Adipocyte (in vitro differentiated cells): Measurements from ENCODE around the gene GALNT10.

Experiments used
- DNase-seq: peaks from one replicate; pipeline ENCODE4 v3.0.0-alpha.2; 2015; ENCODE audit warnings: low read depth
- H3K27me3 ChIP-seq: replicated peaks from 2 replicates; pipeline ENCODE4 v1.7.0; 2013; ENCODE audit warnings: mild to moderate bottlenecking, low read length, moderate library complexity; ENCODE audit not compliant: control insufficient read depth, insufficient read depth
- H3K36me3 ChIP-seq: 2 replicates; pipeline ENCODE4 v1.7.0; 2013; ENCODE audit warnings: low read length, mild to moderate bottlenecking, moderate library complexity; ENCODE audit not compliant: control insufficient read depth, insufficient read depth, severe bottlenecking
- H3K4me1 ChIP-seq: 2 replicates; pipeline ENCODE4 v1.7.0; 2013; ENCODE audit warnings: mild to moderate bottlenecking, low read length, moderate library complexity; ENCODE audit not compliant: control insufficient read depth, insufficient read depth
- H3K4me3 ChIP-seq: 2 replicates; pipeline ENCODE4 v1.7.0; 2013; ENCODE audit warnings: mild to moderate bottlenecking, low read length, moderate library complexity
- H3K9ac ChIP-seq: 2 replicates; pipeline ENCODE4 v1.7.0; 2013; ENCODE audit warnings: mild to moderate bottlenecking, low read length, moderate library complexity
- H3K9me3 ChIP-seq: 2 replicates; pipeline ENCODE4 v1.7.0; 2013; ENCODE audit warnings: mild to moderate bottlenecking, low read length, moderate library complexity; ENCODE audit not compliant: control insufficient read depth

GALNT10 gene

GRCh38 chr5:154205441-154206117 is 15.0 kb downstream of the GALNT10 start:
- H3K4me1 ChIP-seq, result no peaks in the 10 kb centered on the region
- H3K4me3 ChIP-seq, result no peak overlapping the region
- H3K9ac ChIP-seq, result no peak overlapping the region
- no peaks in the 10 kb centered on the region for H3K27me3 ChIP-seq
- peaks cover 6% of the 10 kb centered on the region for H3K9me3 ChIP-seq
- DNase-seq, result no peak
- H3K36me3 ChIP-seq, result no peaks in the 10 kb centered on the region

- Histone ChIP-seq H3K9ac (no peak overlapping the region), H3K27me3 (no peaks in the 10 kb centered on the region), H3K36me3 (no peaks in the 10 kb centered on the region), H3K9me3 (peaks cover 6% of the 10 kb centered on the region), H3K4me1 (no peaks in the 10 kb centered on the region), H3K4me3 (no peak overlapping the region)
- DNase-seq, result no peak
Observed at GRCh38 chr5:154206311-154206710, 15.8 kb downstream of the GALNT10 start.

- H3K4me3 ChIP-seq, result no peak overlapping the region
- H3K4me1 ChIP-seq, result peaks cover 3% of the 10 kb centered on the region
- H3K27me3 ChIP-seq, result no peaks in the 10 kb centered on the region
- no peaks in the 10 kb centered on the region for H3K36me3 ChIP-seq
- H3K9ac ChIP-seq, result no peak overlapping the region
- no peak for DNase-seq
- H3K9me3 ChIP-seq, result peaks cover 6% of the 10 kb centered on the region
Observed at GRCh38 chr5:154207204-154207603, 16.7 kb downstream of the GALNT10 start.

- Histone ChIP-seq H3K4me3 (no peak overlapping the region), H3K27me3 (no peaks in the 10 kb centered on the region), H3K36me3 (no peaks in the 10 kb centered on the region), H3K4me1 (peaks cover 14% of the 10 kb centered on the region), H3K9ac (no peak overlapping the region), H3K9me3 (peaks cover 6% of the 10 kb centered on the region)
- DNase-seq, result no peak
Observed at GRCh38 chr5:154209591-154210081, 19.1 kb downstream of the GALNT10 start.

GRCh38 chr5:154210163-154210562 is 19.6 kb downstream of the GALNT10 start:
- Histone ChIP-seq H3K9ac (no peak overlapping the region), H3K36me3 (no peaks in the 10 kb centered on the region), H3K27me3 (no peaks in the 10 kb centered on the region), H3K9me3 (peaks cover 6% of the 10 kb centered on the region), H3K4me3 (no peak overlapping the region), H3K4me1 (peaks cover 16% of the 10 kb centered on the region)
- DNase-seq, result no peak

- Histone ChIP-seq H3K36me3 (no peaks in the 10 kb centered on the region), H3K27me3 (no peaks in the 10 kb centered on the region), H3K9ac (no peak overlapping the region), H3K4me1 (peaks cover 16% of the 10 kb centered on the region), H3K4me3 (no peak overlapping the region), H3K9me3 (peaks cover 6% of the 10 kb centered on the region)
- DNase-seq, result peak; percentile 42
Observed at GRCh38 chr5:154211641-154212390, 21.3 kb downstream of the GALNT10 start.

GRCh38 chr5:154213592-154213991 is 23.1 kb downstream of the GALNT10 start:
- peaks cover 16% of the 10 kb centered on the region for H3K4me1 ChIP-seq
- no peak for DNase-seq
- no peaks in the 10 kb centered on the region for H3K27me3 ChIP-seq
- peaks cover 6% of the 10 kb centered on the region for H3K9me3 ChIP-seq
- H3K9ac ChIP-seq, result no peak overlapping the region
- H3K36me3 ChIP-seq, result no peaks in the 10 kb centered on the region
- H3K4me3 ChIP-seq, result no peak overlapping the region

GRCh38 chr5:154214371-154215106 is 24.0 kb downstream of the GALNT10 start:
- Histone ChIP-seq H3K9me3 (no peaks in the 10 kb centered on the region), H3K36me3 (no peaks in the 10 kb centered on the region), H3K27me3 (no peaks in the 10 kb centered on the region), H3K9ac (peak overlapping the region; percentile 13), H3K4me3 (peak overlapping the region; percentile 8), H3K4me1 (peaks cover 16% of the 10 kb centered on the region)
- DNase-seq, result peak; percentile 81

- no peak overlapping the region for H3K9ac ChIP-seq
- H3K4me3 ChIP-seq, result no peak overlapping the region
- H3K9me3 ChIP-seq, result no peaks in the 10 kb centered on the region
- H3K4me1 ChIP-seq, result peaks cover 24% of the 10 kb centered on the region
- no peaks in the 10 kb centered on the region for H3K27me3 ChIP-seq
- no peak for DNase-seq
- no peaks in the 10 kb centered on the region for H3K36me3 ChIP-seq
Observed at GRCh38 chr5:154215571-154216325, 25.2 kb downstream of the GALNT10 start.

- Histone ChIP-seq H3K27me3 (no peaks in the 10 kb centered on the region), H3K9ac (no peak overlapping the region), H3K4me3 (no peak overlapping the region), H3K36me3 (no peaks in the 10 kb centered on the region), H3K4me1 (peaks cover 36% of the 10 kb centered on the region), H3K9me3 (no peaks in the 10 kb centered on the region)
- no peak for DNase-seq
Observed at GRCh38 chr5:154217462-154217861, 26.9 kb downstream of the GALNT10 start.
